Adipose tissue (tissue), 3 donors: Measurements from ENCODE around the gene VSTM2A. TPM values are rescaled to one million over a fixed set of nuclear protein-coding genes. Genes with fewer than 3 reads are reported as not detected.
"Not testable (repeated sequence)": the region's sequence is repeated elsewhere in the genome, so short reads cannot be mapped to it uniquely, and the experiment has no call there.

ENCODE experiments used
- H3K27ac ChIP-seq: one replicate; pipeline ENCODE4 v1.5.1; 2013; ENCODE audit warnings: low read depth, low read length
- WGBS, 3 donors: extraction: QIAGEN DNeasy Blood & Tissue Kit; methylation state at CpG; one replicate each; pipeline ENCODE4 v1.1.7; 2013; 5-methylcytosine and 5-hydroxymethylcytosine counted together
- polyA plus RNA-seq, 3 donors: library from polyadenylated mRNA; stranded (reverse); fragments of 200-250 nt; gene quantifications; one replicate each; pipeline ENCODE4 v1.2.3, GENCODE V29; 2013
- donor health status: healthy with polysubstance abuse.
- donor health status: Bipolar disorder and iron deficiency.
- donor health status: healthy.

The VSTM2A gene
- polyA plus RNA-seq: not detected

GRCh38 chr7:54541669-54542625 lies at the start of gene VSTM2A:
Gene VSTM2A, plus strand, starts transcription at chr7:54542375. Its CDS starts 356 bp downstream, at chr7:54542731.
- 1 to 3% (median 2%) methylated on average over 62 to 64 of the region's 64 CpGs for WGBS, 3 donors
- no peak within 1 kb of the TSS for H3K27ac ChIP-seq

- not testable (repeated sequence) for H3K27ac ChIP-seq
- WGBS, 3 donors: 78 to 89% (median 88%) methylated on average over 10 to 12 of the region's 12 CpGs
These were observed 37.6 kb upstream of the VSTM2A start for GRCh38 chr7:54504531-54504930.

- no peak overlapping the region for H3K27ac ChIP-seq
- WGBS, 3 donors: 23 to 41% (median 26%) methylated on average over 1 of the region's 1 CpG
These were observed 12.6 kb upstream of the VSTM2A start for GRCh38 chr7:54529568-54529967.

GRCh38 chr7:54538122-54538521 lies 4.1 kb upstream of the VSTM2A start:
- H3K27ac ChIP-seq: no peak overlapping the region
- WGBS, 3 donors: 34 to 48% (median 47%) methylated on average over 3 of the region's 3 CpGs

- 5 to 9% (median 7%) methylated on average over 7 of the region's 7 CpGs for WGBS, 3 donors
- no peak overlapping the region for H3K27ac ChIP-seq
These were observed 895 bp downstream of the VSTM2A start for GRCh38 chr7:54543051-54543488.

- H3K27ac ChIP-seq: no peak overlapping the region
- 3 to 7% (median 6%) methylated on average over 3 of the region's 3 CpGs for WGBS, 3 donors
These were observed 2.0 kb downstream of the VSTM2A start for GRCh38 chr7:54544149-54544526.

- H3K27ac ChIP-seq: no peak overlapping the region
- 2 to 4% (median 3%) methylated on average over 40 to 45 of the region's 45 CpGs for WGBS, 3 donors
These were observed 2.5 kb downstream of the VSTM2A start for GRCh38 chr7:54544527-54545240.

- 2 to 6% (median 2%) methylated on average over 5 of the region's 5 CpGs for WGBS, 3 donors
- no peak overlapping the region for H3K27ac ChIP-seq
These were observed 3.0 kb downstream of the VSTM2A start for GRCh38 chr7:54545241-54545563.

GRCh38 chr7:54546081-54546985 lies 4.2 kb downstream of the VSTM2A start:
- H3K27ac ChIP-seq: no peak overlapping the region
- 1 to 2% (median 2%) methylated on average over 53 to 80 of the region's 80 CpGs for WGBS, 3 donors

GRCh38 chr7:54546986-54547314 lies 4.8 kb downstream of the VSTM2A start:
- WGBS, 3 donors: 2 to 4% (median 2%) methylated on average over 15 of the region's 15 CpGs

GRCh38 chr7:54550471-54550870 lies 8.3 kb downstream of the VSTM2A start:
- 77 to 87% (median 81%) methylated on average over 3 of the region's 3 CpGs for WGBS, 3 donors
- no peak overlapping the region for H3K27ac ChIP-seq

More at GRCh38 chr7:54546986-54547314, 4.8 kb downstream of the VSTM2A start:
- no peak overlapping the region for H3K27ac ChIP-seq

- no peak overlapping the region for H3K27ac ChIP-seq
- 22 to 29% (median 28%) methylated on average over 1 of the region's 1 CpG for WGBS, 3 donors
These were observed 13.9 kb downstream of the VSTM2A start for GRCh38 chr7:54556121-54556520.

GRCh38 chr7:54559401-54559800 lies 17.2 kb downstream of the VSTM2A start:
- no peak overlapping the region for H3K27ac ChIP-seq
- 79 to 86% (median 81%) methylated on average over 1 of the region's 1 CpG for WGBS, 3 donors

GRCh38 chr7:54560198-54560597 lies 18.0 kb downstream of the VSTM2A start:
- H3K27ac ChIP-seq: no peak overlapping the region
- 45 to 82% (median 66%) methylated on average over 2 of the region's 2 CpGs for WGBS, 3 donors

GRCh38 chr7:54560723-54561122 lies 18.5 kb downstream of the VSTM2A start:
- no peak overlapping the region for H3K27ac ChIP-seq
- WGBS, 3 donors: 40 to 82% (median 79%) methylated on average over 2 of the region's 2 CpGs

- no peak overlapping the region for H3K27ac ChIP-seq
- WGBS, 3 donors: 29 to 67% (median 62%) methylated on average over 5 of the region's 5 CpGs
These were observed 21.2 kb downstream of the VSTM2A start for GRCh38 chr7:54563329-54563916.

- WGBS, 3 donors: 71 to 79% (median 75%) methylated on average over 7 of the region's 7 CpGs
- H3K27ac ChIP-seq: no peak overlapping the region
These were observed 23.3 kb downstream of the VSTM2A start for GRCh38 chr7:54565432-54565831.

- no peak overlapping the region for H3K27ac ChIP-seq
- 67 to 85% (median 77%) methylated on average over 2 of the region's 2 CpGs for WGBS, 3 donors
These were observed 39.3 kb downstream of the VSTM2A start for GRCh38 chr7:54581511-54581910.
